GM19468 (cell line): Measurements from ENCODE around the gene KCNIP1.

Experiments used
- ATAC-seq: cut with Tn5 transposase; IDR thresholded peaks from one replicate; pipeline ENCODE4 v1.9.1; 2021; ENCODE audit warnings: mild to moderate bottlenecking, moderate library complexity, moderate number of reproducible peaks; ENCODE audit not compliant: unreplicated experiment; ENCODE audit errors: extremely low read depth

KCNIP1 gene

DNA sequence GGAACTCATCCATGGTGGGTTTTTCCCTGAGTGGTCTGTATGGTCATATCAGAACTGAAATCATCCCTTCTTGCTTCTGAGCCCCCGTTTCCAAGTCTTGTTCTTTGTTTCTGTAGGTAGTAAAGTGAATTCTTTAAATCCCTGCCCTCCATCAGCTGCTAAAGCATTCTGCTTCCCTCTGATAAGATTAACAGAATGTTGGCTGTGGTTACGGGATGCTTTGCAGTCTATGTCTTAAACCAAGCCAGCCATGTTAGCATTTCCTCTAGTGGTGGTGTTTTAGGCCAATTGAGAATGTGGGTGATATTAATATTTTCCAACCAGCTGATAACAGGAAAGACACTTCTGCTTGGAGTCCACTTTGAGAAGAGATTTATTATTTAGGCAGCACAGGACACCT, 22.0 kb upstream of the KCNIP1 start:
- ATAC-seq, result no peak

DNA sequence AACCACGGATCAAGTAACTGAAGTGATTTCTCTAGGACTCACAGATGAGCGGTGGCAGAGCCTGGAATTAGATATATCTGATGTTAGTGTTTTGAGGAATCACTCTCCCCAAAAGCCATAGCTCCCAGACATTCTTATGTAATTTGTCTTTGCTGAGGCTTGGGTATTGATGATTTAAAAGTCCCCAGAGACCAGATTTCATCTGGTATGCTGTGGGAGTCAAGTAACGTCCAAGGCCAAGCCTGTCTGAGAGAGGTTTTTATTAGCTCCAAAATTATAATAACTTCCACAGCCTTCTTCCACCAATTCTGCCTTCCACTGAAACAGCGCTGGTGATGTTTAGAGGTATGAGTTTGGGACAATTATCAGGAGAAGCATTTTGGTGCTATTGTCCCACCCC, 21.3 kb upstream of the KCNIP1 start:
- no peak for ATAC-seq

DNA sequence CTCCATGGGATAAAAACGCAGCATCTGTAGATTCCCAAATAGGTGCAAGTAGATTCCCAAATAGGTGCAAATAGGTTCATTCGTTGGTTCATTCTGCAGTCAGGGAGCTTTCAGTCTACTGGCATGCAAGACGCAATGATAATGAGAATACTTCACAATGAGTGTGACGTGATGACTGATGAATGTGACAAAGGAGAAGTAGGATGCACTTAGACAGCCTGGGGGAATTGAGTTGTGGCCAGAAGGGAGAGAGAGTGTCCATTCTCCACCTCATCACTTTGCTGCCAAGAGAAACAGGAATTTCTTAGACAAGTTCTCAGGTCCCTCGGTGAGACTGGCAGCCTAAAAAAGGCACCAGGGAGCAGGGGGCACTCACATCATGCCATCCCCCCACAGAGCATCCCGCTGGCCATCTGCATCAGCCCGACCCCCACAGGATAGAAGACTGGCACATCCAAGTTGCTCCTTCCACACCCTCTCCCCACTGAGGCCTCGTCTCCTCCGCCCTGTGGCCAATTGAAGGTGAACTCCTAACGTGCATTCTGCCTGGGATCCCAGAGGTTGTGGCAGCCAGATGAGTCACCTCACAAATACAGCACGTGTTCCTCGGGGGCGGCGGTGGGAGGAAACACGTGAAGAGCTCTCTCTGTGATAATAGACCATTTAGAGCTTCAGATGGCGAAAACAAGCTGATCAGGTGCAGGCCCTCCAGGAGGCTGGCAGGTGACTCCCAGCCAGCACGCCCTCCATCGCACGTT, 19.9 kb upstream of the KCNIP1 start:
- ATAC-seq, result no peak

DNA sequence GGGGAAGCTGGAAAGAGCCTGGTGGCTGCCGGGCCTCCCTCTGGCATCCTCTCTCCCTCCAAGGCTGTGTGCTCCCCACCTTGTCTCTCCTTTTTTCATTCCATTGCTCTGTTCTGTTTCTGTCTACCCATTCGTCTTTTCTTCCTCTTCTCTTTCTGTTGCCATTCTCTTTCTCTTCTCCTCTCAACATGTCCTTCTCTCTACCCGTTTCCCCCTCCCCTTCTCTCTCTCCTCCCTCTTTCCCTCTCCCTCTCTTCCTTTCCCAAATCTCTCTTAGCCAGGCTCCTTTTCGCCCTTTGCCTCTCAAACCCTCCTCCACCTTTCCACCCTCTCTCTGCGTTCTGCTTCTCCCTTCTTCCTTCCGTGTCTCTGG, 19.4 kb upstream of the KCNIP1 start:
- no peak for ATAC-seq

DNA sequence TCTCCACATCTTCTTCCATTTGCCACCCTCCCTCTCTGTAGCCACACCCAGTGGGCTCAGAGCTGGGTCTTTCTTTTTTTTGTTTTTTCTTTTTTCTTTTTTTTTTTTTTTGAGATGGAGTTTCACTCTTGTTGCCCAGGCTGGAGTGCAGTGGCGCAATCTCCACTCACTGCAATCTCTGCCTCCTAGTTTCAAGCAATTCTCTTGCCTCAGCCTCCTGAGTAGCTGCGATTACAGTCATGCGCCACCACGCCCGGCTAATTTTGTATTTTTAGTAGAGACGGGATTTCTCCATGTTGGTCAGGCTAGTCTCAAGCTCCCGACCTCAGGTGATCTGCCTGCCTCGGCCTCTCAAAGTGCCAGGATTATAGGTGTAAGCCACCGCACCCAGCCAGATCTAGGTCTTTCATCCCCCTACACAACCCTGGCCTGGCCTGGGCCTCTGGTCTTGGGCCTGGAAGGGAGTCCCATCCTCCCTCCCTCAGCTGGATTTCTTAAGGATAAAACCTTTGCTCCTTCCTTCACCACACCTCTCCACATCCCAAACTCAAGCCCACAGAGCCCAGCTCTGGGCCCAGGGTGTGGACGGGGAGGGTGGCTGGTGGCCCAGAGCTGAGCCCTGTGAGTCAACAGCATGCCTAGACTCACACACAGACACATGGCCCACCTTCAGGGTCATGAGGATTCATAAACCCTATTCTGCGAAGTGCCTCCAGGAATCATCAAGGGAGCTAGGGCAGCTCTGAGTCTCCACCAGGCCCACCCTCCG, 18.8 kb upstream of the KCNIP1 start:
- ATAC-seq, result no peak

DNA sequence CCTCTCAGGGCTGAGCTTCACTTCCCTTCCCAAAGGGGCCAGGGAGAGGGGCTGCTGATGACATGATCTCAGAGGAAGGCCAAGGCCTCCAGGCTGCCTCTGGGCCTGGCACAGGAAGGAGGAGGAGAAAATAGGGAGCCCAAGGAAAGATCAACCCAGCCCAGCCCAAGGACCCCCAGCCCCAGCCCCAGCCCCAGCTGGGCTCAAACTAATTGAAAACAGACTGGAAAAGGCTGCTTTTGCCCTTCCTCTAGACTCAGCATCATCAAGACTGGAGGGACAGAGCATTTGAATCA, 18.3 kb upstream of the KCNIP1 start:
- no peak for ATAC-seq

DNA sequence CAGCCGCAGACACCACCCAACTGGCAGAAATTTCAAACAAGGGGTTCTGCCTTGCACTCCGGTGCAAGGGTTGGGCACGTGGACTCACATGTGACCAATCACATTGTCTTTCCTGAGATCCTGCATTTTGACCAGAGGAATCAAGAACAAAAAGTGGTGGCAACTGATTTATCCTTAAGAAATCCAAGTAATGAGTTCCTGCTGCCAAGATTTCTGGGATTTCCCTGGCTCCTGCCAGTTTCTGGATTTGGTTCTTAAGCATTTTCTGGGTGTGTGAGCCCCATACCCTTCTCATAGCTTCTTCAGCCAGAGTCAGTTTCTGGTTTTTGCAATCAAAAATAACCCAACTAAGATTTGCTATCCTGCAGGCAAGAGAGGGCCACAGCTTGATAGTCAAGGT, 17.4 kb upstream of the KCNIP1 start:
- no peak for ATAC-seq

DNA sequence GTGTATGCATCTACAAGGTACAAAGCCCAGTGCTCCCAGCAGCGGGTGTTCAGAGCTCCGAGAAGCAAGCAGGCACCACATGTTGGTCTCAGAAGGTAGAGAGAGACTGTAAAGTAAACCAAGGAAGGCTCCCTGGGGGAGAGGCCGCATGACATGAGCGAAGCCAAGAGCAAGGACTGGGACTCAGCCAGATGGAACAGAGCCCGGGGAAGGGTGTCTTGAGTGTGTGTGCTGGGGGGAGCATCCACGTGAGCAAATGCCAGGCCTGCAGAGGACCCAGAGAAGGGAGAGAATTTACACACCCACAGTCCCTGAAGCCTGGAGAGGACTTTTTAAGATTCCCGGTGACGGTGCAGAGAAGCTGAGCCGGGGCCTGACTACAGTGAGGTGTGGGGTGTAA, 15.2 kb upstream of the KCNIP1 start:
- ATAC-seq, result no peak

DNA sequence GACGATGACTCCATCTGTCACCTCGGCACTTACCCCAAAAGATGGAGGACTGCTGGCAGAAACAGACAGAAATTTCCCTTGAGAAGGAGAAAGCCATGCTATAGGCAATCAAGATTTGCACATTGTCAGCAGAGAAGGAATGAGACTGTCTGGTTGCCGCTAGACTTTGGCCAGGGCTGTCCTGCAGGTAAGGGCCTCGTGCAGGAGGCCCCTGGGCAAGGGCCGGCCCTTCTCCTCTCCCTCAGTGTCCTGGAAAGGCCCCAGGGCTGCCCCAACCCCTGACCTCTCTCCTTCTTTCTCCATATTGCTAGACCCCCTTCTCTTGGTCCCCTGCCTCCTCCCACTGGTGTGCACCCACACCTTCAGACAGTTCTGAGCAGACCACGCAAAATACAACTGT, 14.6 kb upstream of the KCNIP1 start:
- no peak for ATAC-seq

DNA sequence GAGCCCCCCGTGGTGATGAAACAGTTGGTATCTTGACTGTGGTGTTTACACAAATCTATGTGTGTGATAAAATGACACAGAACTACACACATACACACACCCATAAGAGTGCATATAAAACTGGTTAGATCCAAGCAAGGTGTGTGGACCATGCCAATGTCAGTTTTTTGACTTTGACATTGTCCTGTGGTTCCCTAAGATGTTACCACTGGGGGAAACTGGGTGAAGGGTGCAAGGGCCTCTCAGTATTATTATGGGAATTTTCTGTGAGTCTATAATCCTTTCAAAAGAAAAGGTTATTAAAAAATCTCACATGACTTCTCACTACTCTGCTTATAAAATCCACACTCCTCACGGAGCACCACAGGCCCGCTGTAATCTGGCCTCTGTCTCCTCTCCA, 13.4 kb upstream of the KCNIP1 start:
- no peak for ATAC-seq

DNA sequence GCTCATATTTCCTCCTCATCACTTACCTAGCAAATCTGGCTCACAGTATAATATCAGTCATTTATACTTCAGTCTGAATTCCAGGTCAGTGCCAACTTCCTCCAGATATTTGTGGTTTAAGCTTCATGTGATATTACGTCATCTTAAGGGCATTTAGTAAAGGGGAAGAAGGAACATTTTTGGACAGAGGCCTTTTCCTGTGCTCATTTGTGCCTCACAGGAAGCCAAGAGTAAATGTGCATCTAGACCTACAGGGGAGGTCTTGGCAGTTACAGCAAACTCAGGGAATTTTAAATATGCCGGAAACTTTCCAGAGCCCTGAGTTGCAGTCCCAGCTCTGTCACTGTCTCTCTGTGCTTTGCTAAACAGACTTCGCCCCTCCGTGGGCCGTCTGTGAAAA, 12.3 kb upstream of the KCNIP1 start:
- no peak for ATAC-seq

DNA sequence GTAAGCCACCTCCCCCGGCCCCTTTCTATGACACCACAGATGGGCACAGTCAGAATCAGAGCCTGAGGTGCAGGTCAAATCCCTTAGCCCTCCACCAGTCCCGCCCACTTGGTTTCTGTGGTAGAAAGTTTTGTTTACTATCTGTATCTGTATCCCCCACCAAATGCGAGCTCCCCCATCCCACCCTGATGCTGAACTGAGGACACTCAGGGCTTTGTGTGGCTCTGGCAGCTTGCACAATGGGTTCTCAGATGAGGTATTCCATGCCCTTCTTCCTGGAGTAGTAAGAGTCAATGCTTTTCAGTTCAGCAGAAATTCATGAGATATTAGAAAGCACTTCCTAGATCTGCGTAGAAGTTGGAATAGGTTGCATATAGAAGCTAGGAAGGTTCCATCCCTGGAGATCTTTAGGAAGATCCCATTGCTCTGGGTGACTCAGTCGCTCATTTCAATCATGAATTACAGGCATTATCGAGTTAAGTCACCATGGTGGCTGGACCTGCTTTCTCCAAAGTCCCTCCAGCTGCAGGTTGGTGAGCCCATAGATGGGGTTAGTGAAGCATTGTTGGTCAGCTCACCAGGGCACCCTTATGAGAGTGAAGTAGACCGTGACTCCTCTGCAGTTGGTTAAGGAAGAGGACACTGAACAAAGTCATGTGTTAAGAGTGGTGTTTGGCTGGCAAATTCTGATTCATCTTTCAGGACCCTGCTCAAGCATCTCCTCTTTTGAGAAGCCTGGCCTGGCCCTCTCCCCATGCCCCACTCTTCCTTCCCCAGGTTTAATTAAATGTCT, 10.6 kb upstream of the KCNIP1 start:
- no peak for ATAC-seq

DNA sequence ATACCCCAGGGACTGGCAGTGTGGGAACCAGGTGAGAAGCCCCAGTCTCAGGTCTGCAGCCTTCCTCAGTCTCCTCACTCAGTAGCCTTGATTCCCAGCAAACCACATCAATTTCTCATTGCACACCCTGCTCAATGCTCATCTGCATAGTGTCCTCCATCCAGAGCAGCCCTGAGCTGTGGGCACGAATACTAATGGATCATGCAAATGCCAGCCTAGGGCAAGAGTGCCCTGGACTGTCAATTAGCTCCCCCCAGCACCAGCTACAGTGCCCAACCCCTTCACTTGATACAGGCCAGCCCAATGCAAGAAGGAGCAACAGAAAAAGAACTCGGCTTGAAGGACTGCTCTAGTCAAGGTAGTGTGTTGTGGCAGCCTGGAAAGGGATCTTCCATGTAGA, 9.8 kb upstream of the KCNIP1 start:
- no peak for ATAC-seq

DNA sequence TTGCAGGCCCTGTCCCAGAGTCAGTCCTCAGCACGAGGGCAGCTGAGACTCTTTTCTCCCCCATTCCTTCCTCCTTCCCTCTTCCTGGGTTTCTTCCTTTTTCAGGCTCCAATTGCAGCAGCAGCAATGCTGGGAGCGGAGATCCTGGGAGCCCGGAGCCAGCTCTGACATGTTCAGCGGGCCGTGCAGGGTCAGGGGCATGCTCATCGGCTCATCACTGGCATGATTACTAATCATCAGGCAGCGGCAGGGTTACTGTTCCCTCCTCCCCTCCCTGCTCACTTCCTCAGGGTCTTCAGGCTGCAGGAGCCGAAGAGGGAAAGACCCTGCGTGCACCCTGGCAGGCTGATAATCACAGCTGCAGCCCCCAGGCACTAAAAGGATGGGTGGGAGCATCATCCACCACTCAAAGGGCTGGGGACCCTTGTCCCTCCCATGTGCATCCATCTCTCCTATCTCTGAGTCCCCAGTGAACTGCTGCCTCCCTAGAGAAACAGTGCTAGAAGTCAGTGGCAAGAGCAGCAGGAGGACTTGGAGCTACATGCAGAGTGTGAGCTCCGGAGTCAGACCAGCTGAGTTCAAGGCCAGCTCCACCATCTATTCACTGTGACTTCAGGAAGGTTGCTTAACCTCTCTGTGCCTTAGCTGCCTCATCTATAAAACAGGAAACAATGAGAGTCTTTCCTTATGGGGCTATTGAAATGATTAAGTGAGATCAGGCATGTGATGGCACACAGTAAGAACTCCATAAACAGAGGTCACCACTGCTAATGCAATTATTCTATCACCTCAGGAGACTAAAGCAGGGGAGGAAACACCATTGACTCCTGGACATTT, 7.8 kb upstream of the KCNIP1 start:
- no peak for ATAC-seq

DNA sequence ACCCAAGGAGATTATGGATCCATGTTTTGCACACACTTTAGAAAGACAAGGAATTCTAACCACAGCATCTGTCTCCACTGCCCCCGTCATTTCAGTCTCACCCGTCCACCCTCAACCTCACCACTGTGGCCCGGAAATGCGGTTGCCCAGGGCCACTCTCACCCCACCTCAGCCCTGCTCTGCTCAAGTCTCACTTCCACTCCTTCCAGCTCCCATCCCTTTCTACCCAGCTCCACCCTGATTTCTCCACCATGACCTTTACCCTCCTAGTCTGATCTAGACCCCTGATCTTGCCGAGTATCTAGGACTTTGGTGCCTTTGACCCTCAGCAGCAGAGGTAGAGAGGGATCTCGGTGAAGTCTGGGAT, 7.2 kb upstream of the KCNIP1 start:
- no peak for ATAC-seq

DNA sequence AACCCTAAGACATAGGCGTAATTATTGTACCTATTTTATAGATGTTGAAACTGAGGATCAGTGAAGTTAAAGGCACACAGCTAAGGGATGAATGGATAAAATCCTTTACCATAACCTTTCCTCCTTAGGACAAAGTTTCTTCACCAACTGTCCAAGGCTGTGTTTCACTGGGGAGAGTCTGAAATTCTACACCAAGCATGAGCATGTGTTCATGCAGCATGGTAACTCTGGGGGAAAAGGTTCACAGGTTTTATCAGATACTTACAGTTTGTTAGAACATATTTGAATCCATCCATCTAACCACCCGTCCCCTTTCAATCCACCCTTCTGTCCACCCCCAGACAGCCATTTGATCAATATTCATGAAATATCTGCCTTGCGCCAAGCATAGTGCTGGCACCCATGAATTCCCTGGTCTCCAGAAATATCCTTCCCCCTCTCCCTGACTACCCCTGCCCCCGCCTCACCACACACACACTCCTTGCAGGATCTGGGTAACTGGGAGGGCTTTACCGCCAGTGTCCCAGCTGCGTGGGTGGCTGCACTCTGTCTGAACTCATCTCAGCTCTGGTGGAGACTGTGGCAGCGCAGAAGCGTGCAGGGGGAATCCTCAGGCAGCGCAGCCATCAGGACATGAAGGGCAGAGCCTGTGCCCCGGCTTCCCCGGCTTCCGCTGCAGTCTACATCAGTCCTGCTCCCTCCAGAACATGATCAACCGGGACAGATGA, 6.3 kb upstream of the KCNIP1 start:
- no peak for ATAC-seq

DNA sequence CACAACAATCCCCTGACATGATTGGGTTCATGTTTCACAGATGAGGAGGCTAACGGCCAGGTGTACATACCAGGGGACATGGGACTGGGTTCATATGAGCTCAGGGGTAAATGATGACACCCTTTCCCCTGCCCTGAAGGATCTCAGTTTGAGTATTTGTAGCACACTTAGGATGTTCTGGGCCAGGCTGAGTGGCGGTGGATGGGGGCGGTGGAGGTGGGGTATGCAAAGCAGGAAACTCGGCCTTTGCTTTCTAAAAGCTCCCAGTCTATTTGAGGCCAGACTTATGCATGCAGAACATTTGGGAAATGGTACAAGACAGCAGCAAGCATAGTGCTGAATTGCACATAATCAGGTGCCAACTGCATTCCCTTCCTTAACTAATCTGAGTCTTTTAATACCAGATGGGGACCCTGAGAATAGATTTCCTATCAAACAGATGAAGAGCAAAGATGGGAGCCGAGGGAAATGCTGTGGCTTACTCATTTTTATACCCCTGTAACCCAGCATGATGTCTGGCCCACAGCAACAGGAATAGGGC, 4.9 kb upstream of the KCNIP1 start:
- ATAC-seq, result no peak

DNA sequence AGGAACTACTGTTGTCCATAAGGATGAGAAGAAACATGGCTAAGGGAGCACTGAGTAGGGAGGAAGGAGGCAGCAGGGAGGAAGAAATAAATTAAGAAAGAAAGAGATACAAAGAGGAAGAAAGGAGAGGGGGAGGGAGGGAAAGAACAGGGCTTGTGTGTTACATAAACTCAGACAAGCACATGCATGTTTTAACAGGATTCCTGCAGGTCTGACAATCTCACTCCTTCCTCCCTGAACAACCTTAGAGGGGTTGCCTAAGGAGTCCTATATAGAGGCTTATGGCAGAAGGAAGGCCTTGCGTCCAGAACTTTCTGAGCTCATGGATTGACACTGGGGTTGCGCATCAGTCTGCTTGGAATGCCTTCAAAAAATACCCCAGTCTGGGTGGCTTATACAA, 4.2 kb upstream of the KCNIP1 start:
- no peak for ATAC-seq

DNA sequence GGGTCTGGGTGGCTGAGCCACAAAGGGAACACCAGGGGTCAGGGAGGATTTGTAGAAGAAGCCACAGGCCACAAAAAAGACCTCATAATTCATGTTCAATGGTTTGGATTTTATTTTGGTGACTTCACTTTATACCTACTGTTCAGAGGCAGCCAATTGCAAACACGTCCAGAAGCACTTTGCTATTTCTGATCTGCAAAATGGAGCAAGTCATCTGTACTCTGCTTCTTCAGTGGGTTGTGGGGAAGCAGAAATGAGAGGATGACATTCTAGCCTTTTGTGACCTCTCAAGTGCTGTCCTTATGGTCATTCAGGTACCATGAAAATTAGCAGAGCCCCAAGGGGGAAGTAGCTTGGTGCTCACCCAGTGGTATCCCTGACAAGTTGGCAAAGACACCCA, 2.5 kb upstream of the KCNIP1 start:
- no peak for ATAC-seq

DNA sequence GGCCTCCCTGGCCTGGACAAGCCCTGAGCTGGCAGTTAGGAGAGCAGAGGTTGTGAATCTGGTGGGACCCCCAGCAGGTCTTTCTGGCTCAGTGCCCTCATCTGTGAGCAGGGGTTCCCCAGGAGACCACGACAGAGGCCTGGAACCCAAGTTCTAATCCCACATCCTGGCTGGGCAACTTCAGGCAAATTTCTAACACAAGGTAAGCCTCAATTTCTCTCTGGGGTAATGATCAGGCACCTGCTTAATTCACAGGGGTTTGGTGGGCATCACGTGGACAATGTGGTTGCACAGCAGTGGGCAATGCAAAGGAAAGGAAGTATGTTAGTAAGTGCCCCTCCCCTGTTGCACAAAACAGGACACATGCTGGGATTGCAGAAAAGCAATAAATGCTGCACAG, 1.9 kb upstream of the KCNIP1 start:
- ATAC-seq, result no peak
